ENCODE data around the gene GP1BB.
"Not testable (repeated sequence)": the region's sequence is repeated elsewhere in the genome, so short reads cannot be mapped to it uniquely, and the experiment has no call there.

The GP1BB gene

DNA sequence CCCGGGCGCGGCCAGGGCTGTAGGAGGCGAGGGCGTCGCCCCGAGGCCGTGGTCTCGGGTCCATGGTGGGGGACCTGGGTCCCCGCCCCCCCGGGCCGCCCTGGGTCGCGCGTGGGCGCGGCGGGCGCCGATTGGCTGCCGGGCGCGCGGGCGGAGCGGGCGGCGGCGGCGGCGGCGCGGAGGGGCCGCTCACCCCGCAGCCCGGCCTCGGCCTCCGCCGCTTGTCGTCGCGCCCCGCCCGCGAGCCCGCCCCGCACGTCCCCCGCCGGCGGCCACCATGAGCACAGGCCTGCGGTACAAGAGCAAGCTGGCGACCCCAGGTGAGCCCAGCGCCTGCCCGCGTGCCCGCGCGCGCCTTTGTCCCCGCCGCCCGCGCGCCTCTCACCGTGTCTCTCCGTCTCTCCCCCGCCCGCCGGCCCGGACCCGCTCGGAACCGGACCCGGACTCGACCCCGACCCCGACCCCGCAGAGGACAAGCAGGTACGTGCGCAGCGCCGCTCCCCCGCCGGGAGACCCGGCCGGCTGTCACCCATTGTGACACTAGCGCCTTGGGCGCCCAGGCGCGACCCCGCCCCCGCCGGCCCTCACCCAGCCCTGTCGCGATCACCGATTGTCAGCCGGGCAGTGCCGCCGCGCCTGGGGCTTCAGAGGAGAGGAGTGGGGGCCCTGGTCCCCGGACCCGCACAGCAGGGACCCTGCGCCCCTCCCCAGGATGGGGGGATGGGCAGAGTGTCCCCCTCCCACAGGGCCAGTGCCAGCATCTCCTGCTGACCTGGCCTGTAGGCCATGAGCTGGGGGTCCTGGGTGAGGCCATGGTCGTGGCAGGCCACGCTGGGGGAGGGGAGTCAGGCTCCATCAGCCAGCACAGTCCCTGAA lies 8.8 kb upstream of the GP1BB start, which contains the start of gene SEPTIN5:
Gene SEPTIN5, plus strand, starts transcription at position 192 of the 876 bp plus-strand sequence. Its CDS starts 86 bp downstream, at position 278.
- no peak for FAIRE-seq

DNA sequence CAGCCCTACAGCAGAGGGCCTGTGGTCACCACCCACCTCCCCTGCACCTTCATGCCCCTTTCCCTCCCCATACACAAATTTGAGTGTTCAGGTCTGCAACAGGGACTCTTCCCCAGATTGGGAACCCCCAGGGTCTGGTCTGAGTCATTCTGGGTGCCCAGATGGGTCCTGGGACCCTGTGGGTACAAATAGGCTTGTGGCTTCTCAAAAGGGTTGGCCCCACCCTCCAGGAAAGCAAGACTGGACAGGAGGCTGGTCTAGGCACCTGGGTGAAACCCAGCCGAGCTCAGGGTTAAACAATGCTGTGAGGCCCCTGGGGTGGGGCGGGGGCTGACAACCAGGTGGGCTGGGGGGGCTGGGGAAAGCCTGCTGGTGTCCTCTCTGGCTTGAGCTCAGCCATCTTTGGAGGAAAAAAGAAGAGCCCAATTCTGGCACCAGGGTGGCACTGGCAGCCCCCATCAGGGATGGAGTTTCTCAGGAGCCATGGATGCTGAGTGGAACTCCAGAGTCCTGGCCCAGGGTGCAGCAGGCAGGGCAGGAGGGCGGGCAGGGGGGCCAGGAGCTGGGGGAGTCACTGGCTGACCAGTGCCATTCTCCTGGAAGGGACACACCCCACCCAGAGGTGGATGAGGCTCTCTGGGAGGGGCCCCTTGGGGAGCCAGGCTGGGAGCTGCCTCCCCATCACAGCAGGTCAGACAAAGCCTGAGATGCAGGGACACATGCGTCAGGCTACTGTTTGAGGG lies 8.0 kb upstream of the GP1BB start:
- FAIRE-seq: no peak

DNA sequence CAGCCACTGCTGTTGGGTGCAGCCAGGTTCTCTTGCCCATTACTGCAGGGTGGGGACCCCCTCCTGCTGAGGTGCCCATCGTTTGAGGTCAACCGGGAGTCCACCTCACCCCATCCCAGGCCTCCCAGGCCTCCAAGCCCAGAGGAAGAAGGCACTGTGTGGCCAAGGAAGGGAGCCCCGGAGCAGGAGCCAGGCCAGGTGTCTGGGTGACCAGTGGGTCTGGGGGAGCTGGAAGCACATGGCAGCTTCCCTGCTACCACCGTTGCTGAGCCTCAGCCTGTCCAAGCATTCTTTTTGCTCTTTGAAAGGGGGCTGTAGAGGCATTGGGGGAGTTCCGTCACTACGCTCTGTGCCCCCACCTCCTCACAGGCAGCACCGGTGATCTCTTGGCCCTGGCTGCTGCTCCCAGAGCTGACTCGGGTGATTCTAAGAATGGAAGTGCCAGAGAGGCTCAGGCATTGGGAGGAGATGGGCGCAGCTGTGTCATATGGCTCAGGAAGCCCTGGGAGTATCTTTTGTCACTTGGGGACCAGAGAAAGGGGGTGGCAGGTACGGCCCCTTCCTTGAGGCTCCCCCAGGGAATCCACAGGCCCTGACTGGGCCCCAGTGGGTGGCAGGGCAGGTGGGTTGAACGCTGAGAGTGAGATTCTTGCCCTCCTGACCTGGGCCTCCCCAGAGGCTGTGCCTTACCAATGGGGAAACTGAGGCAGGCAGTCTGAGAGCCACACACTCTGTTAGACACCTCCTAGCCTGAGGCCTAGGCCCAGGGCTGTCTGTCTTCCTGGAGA lies 7.1 kb upstream of the GP1BB start:
- no peak for FAIRE-seq

DNA sequence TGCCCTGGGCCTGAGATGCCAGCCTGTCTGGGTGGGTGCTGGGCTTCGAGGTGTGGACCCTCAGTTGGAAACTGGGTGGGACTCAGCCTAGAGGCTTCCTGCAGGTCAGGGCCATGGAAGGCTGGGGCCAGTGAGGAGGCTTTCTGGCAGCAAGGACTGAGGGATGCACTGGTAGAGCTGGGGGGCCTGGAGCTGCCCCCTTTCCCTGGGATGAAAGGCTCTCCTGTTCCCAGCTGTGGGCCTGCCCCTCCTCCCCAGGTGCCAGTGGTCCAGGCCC lies 6.6 kb upstream of the GP1BB start:
- no peak for FAIRE-seq

DNA sequence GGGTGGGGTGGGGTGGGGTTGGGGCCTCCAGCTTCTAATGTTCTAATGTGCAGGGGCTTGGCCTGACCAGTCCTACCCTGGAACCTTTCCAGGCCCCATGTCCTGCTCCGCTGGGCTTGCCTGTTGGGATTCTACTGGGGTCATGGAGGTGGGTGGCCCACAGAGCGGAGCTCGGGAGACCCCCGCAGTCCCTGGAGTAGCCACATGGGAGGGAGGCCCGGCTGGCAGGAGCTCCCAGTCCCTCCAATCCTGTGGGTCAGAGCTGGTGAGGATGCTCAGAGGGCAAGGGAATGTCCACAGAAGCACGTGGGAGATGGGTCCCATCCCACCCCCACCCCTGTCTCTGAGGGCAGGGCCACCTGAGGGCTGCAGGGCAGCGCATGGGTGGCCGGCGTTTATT lies 6.2 kb upstream of the GP1BB start:
- no peak for FAIRE-seq

DNA sequence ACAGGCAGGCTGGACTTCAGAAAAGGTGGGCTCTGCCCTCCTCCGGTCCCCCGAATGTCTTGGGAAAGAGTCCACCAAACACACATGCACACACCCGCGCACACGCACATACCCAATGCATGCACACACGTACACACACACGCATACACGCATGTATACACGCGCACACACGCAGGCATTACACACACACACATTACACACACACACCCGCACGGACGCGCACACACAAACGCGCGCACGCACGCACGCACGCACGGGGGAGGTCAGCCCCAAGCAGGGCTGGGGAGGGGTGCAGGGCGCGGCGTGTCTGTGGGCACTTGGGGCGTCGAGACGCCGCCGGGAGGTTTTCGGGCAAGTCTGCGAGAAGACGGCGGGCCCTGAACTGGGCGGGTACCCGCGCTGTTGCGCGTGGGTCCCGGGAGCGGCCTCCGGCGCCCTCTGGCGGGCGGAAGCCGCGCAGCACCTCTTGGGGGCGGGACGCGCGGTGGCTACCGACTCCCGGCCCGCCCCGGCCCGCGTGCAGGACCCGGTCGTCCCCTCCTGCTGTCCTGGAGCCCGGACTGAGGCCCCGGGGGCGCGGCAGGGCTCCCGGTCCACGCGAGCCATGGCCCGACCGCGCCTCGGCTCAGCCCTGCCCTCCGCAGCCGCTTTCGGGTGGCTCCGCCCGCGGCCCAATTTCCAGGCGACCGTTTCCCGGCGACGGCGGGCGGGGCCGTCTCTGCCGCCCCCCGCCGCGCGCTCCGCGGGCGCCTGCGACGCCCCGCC lies 5.5 kb upstream of the GP1BB start:
- FAIRE-seq: no peak

DNA sequence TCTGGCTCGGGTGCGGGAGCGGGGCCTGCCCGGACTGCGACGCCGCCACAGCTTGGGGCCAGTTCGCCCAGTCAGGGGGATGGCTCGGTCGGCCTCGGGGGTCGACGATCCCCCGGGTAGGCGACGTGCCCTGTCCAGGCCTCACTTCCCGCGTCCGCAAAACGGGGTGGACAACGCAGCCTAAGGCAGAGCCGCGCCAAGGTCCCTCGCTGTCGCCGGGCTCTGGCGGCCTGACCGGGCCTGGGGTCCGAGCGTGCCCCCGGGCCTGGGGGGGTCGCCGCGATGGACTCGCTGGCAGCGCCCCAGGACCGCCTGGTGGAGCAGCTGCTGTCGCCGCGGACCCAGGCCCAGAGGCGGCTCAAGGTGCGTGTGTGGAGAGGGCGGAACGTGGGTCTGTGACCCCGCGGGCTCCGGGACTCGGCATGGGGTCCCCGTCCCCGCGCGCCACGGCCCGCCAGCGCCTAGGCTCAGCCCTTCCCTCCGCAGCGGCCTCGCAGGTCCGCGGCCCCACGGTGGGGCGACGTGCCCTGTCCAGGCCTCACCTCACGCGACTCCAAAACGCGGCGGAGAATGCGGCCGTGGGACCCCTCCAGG lies 4.8 kb upstream of the GP1BB start:
- no peak for FAIRE-seq

DNA sequence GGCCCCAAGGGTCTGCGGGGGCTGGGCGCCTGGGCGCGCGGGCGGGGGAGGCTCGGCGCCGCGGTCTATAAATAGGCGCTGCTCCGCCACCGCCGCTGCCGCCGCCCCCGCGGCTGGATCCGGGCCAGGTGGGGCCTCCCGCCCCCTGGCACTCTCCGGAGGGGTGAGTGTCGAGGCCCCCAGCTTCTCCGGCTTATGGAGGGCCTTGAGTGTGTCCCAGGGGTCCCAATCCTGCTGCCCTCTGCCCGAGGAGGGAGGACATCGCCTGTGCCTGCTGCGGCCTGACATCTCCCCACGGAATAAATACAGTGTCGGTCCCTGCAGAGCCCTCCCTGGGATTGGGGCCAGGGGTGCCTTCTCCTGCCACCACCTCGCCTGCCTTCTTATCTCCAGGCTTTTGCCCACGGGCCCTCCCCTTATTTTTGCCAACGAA lies 4.3 kb upstream of the GP1BB start:
- no peak for FAIRE-seq

DNA sequence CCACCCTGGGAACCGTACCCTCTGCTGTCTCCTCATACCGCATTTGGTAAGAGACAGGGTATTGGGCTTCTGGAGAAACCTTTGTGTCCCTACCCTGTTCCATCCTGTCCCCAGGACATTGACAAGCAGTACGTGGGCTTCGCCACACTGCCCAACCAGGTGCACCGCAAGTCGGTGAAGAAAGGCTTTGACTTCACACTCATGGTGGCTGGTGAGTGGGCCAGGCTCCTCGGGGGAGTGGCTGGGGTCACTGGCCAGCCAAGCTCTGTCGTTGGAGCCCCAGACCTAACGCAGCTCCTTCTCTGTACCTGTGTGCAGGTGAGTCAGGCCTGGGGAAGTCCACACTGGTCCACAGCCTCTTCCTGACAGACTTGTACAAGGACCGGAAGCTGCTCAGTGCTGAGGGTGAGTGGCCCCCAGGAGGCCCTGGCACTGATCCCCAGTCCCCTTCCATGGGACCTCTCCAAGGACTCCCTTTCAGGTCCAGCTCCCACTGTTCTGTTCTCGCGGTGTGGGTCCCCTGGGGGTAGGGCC lies 3.8 kb upstream of the GP1BB start:
- no peak for FAIRE-seq

DNA sequence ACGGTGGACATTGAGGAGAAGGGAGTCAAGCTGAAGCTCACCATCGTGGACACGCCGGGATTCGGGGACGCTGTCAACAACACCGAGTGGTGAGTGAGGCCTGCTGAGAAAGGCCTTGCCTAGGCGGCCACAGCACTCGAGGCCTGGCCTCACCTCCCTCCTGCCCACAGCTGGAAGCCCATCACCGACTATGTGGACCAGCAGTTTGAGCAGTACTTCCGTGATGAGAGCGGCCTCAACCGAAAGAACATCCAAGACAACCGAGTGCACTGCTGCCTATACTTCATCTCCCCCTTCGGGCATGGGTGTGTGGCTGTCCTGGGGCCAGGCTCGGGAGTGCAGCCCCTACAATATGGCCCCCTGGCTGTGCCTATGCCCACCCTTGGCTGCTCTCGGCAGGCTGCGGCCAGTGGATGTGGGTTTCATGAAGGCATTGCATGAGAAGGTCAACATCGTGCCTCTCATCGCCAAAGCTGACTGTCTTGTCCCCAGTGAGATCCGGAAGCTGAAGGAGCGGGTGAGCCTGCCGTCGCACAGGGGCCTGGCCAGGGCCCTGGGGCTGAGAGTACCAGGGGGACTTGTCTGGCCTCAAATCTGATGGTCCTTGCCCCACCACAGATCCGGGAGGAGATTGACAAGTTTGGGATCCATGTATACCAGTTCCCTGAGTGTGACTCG lies 3.0 kb upstream of the GP1BB start:
- no peak for FAIRE-seq

DNA sequence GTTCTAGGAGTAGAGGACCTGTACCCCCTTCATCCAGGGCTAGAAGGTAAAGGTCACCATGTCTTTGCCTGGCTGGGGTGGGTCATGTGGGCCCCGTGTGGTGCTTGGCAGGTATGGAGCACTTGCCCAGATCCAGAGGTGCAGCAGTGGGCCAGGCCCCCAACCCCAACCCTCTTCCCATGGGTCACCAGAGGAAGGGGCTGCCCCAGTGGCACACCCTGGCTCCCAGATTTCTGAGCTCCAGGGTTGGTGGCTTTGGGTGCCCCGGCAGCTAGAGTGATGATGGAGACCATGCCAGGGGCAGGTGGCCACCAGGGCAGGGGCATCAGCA lies 2.4 kb upstream of the GP1BB start:
- FAIRE-seq: no peak

DNA sequence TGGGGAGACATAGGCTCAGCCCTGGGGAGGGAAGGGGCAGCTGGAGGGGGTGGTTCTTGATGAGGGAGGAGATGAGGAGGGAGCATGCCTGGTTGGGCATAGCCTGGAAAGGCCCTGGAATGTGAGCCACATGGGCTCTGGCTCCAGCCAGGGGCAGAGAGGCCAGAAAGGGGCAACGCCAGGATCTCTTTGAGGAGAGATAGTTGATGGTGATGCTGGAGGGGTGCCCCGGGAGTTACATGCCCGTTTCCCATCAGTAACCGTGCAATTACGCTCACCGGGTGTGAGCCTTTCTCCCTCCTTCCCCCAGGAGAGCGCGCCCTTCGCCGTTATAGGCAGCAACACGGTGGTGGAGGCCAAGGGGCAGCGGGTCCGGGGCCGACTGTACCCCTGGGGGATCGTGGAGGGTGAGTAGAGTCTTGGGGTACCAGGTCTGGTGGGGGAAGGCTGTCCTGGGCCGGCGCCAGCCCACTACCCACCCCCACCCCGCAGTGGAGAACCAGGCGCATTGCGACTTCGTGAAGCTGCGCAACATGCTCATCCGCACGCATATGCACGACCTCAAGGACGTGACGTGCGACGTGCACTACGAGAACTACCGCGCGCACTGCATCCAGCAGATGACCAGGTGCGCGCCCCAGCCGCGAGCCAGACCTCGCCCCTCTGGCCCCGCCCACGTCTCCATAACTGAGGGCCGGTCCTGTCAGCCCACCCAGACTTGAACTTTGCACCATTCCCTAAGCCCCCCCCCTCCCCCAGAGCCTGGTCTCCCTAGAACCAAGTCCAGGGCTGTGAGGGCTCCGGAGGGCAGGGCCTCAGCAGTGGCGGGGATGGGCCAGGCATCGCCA lies 1.8 kb upstream of the GP1BB start:
- no peak for FAIRE-seq

DNA sequence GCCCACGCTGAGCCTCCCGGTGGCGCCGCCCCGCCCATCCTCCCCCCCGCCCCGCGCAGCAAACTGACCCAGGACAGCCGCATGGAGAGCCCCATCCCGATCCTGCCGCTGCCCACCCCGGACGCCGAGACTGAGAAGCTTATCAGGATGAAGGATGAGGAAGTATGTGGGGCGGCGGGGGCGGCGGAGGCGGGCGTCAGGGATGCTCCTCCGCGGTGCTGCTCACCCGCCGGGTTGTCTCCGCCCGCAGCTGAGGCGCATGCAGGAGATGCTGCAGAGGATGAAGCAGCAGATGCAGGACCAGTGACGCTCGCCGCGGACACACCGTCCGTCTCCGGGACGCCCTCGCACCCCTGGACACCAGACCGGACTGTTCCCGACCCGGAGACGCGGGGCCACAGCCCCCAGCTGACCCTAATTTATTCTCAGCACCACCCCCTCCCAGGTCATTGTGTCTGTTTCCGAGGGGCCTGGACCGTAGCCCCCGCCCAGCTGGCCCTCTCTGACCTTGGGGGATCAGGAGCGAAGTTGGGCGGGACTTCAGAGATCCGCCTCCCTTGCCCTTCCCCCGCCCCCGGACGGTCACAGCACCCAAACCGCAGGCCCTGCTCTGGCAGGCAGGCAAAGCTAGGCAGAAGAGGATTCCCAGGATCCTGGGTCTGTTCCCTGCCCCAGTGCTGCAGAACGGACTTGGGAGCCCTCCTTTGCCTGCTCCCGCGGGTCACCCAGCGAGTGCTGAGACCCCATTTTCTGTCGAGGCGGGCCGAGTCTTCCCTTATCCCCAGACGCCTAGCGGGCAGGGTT lies 959 bp upstream of the GP1BB start:
- FAIRE-seq: no peak

DNA sequence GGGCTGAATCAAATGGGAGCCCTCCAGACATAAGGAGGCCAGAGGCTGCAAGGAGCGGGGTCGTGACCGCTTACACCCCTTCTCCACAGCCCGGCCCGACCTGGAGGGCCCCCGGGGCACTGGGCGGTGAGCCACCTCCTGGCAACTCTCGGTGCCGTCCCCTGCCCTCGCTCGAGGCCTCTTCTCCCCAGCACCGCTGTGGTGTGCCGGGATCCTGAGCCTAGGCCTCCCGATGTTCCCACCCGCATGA lies 432 bp upstream of the GP1BB start:
- no peak for FAIRE-seq

DNA sequence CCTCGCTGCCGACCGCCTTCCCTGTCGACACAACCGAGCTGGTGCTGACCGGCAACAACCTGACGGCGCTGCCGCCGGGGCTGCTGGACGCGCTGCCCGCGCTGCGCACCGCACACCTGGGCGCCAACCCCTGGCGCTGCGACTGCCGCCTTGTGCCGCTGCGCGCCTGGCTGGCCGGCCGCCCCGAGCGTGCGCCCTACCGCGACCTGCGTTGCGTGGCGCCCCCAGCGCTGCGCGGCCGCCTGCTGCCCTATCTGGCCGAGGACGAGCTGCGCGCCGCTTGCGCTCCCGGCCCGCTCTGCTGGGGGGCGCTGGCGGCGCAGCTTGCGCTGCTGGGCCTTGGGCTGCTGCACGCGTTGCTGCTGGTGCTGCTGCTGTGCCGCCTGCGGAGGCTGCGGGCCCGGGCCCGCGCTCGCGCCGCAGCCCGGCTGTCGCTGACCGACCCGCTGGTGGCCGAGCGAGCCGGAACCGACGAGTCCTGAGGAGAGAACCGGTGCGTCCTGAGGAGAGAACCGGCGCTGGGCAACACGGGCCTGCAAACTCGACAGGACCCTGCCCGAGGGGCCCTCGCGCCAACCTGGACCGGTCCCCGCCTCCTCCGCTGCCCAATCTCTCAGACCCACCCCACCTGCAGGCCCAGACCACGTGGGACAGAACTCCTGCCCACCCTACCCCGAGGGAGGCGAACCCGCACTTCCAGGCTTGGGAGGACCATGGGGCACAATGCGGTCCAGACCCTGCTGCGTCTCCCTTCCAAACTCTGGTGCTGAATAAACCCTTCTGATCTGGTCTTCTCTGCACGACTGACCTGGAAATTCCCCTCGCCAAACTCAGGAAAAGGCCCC lies 866 bp downstream of the GP1BB start:
- FAIRE-seq: no peak

DNA sequence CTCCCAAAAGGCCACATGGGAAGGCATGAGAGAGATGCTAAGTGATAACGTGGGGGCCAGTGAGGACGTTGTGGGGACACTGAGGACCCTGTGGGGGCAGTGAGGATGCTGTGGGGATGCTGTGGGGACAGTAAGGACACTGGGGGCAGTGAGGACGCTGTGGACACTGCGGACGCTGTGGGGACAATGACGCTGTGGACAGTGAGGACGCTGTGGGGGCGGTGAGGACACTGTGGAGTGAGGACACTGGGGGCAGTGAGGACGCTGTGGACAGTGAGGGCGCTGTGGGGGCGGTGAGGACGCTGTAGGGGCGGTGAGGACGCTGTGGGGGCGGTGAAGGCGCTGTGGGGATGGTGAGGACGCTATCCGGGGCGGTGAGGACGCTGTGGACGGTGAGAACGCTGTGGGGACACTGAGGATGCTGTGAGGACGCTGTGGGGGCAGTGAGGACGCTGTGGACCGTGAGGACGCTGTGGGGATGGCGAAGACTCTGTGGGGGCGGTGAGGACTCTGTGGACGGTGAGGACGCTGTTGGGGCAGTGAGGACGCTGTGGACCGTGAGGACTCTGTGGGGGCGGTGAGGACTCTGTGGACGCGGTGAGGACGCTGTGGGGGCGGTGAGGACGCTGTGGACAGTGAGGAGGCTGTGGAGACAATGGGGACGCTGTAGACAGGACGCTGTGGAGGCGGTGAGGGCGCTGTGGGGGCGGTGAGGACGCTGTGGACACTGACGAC lies 1.8 kb downstream of the GP1BB start:
- FAIRE-seq: no peak

DNA sequence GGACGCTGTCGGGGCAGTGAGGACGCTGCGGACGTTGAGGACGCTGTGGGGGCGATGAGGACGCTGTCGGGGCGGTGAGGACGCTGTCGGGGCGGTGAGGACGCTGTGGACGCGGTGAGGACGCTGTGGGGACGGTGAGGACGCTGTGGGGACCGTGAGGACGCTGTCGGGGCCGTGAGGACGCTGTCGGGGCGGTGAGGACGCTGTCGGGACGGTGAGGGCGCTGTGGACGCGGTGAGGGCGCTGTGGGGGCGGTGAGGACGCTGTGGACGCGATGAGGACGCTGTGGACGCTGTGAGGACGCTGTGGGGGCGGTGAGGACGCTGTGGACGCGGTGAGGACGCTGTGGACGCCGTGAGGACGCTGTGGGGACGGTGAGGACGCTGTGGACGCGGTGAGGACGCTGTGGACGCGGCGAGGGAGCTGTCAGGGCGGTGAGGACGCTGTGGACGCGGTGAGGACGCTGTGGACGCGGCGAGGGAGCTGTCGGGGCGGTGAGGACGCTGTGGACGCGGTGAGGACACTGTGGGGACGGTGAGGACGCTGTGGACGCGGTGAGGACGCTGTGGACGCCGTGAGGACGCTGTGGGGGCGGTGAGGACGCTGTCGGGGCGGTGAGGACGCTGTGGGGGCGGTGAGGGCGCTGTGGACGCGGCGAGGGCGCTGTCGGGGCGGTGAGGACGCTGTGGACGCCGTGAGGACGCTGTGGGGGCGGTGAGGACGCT lies 2.9 kb downstream of the GP1BB start:
- not testable (repeated sequence) for FAIRE-seq

Data from G401.6 (cell line).